Measurements from ENCODE around the gene GIPC2.
"Not testable (repeated sequence)": the region's sequence is repeated elsewhere in the genome, so short reads cannot be mapped to it uniquely, and the experiment has no call there.

Gene GIPC2, protein sequence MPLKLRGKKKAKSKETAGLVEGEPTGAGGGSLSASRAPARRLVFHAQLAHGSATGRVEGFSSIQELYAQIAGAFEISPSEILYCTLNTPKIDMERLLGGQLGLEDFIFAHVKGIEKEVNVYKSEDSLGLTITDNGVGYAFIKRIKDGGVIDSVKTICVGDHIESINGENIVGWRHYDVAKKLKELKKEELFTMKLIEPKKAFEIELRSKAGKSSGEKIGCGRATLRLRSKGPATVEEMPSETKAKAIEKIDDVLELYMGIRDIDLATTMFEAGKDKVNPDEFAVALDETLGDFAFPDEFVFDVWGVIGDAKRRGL

DNA sequence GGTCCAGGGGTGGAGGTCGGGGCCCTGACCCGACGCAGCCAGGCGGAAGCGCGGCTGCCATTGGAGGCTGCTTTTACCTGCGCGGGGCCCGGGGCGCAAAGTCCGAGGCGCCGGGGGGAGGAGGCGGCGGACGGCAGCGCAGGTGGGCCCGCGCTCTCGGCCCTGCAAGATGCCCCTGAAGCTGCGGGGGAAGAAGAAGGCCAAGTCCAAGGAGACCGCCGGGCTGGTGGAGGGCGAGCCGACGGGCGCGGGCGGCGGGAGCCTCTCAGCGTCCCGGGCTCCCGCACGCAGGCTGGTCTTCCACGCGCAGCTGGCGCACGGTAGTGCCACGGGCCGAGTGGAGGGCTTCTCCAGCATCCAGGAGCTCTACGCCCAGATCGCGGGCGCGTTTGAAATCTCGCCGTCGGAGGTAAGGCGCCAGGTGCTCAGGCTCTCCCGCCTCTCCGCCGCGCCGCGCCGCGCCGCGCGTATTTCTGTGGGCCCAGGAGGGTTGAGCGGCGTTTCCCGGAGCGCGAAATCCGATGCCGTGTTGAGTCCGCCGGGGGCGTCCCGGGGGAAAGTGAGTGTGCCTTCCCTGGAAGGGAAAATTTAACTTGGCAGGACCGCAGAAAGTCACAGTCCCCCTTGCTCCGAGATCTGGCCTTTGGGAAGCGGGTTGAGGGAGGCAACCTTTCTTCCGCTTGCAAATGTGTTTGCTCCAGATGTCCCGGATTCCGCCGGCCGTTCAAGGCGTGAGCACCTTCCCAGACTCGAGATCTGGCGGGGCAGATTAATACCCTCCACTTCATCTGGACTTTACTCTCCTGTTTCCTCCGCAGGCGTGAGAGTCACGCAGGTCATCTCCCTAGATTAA is at the start of gene GIPC2:
GIPC2 (plus strand) TSS at position 41 of the 853 bp plus-strand sequence; CDS start at position 170, 129 bp downstream.
- DNase-seq, result peak; percentile 23

DNA sequence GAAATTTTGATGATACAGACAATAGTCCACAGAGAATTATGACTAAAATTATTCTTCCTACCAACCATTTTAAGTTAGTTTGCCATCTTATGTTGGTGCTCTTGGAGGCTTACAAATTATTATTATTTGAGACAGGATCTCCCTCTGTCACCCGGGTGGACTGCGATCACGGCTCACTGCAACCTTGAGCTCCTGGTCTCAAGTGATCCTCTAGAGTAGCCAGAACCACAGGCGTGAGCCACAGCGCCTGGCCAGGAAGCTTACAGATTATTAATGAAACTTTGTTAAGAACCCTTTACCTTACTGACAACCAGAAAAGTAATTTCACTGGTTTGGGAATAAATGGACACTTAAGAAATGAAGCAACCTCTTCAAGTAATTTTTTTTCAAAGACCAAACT is 49.0 kb upstream of the GIPC2 start:
- DNase-seq, result no peak

DNA sequence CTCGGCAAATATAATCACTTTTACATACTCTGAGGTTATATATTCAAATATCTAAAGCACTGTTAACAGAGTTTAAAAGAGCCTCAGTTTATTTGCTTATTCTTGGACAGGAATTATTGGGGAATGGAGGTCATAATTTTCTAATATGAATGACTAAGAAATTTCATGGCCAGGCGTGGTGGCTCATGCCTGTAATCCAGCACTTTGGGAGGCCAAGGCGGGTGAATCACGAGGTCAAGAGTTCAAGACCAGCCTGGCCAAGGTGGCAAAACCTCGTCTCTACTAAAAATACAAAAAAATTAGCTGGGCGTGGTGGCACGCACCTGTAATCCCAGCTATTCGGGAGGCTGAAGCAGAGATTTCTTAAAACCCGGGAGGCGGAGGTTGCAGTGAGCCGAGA is 45.2 kb upstream of the GIPC2 start:
- not testable (repeated sequence) for DNase-seq

DNA sequence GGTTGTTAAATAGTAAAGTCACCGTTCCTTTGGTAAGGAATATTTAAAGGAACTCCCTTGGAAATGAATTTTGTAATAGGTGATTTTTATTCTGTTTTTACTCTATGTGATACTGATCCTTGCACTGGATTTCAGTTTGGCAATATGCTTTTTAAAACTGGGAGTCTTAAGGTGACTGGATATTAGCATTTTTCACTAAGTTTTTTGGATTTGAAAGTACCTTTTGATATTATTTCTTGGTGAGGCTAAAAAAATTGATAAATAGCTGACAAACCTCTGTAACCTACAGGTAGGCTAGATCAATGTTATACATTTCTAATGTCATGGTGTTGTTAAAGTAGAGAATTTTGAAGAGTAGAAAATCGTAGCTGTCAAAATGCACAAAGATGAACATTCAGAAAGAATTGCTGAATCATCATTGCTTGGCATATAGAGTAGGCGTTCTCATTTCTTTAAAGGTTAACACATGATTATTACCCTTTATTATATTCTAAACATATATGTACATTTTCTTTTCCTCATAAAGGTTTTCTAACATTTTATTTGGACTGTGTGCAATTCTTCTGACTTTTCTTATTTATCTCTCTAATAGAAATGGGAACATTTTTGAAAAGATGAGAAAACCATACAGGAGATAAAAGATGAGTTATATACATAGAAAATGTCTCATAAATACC is 42.6 kb upstream of the GIPC2 start:
- DNase-seq, result no peak

DNA sequence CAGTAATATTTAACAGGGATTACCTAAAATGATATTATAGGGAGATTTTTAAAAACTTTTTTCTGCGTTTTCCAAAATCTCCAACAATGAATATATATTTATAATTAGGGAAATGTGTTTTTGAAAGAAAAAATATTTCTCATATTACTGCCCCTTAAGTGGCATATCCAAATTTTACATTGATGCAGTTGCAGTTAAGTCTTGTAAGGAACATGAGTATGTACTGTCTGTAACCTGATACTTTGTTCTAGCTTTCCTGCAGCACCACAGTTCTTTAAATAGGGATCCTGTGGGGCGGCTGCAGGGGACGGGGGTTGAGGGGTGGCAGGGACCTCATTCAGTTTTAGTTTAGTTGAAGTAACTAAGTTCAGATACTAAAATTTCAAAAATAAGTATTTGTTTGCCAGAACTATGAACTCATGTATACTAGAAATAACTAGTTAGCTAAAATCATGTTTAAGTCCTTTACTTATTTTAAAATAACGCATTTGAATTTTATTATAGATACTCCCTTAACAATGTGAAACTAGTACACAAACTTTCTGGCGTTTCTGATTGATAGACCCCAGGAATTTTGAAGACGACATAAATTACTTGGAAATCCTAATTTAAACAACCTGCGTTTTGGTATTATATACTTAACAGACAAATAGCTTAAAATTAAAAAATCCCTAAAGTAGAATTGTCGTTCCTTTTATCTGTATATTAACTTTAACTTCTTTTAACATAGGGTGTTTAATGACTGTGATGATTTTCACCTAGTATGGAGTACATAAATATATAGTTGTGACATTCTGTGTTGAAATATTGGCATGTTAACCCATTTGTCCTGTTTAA is 41.7 kb upstream of the GIPC2 start:
- DNase-seq, result no peak

DNA sequence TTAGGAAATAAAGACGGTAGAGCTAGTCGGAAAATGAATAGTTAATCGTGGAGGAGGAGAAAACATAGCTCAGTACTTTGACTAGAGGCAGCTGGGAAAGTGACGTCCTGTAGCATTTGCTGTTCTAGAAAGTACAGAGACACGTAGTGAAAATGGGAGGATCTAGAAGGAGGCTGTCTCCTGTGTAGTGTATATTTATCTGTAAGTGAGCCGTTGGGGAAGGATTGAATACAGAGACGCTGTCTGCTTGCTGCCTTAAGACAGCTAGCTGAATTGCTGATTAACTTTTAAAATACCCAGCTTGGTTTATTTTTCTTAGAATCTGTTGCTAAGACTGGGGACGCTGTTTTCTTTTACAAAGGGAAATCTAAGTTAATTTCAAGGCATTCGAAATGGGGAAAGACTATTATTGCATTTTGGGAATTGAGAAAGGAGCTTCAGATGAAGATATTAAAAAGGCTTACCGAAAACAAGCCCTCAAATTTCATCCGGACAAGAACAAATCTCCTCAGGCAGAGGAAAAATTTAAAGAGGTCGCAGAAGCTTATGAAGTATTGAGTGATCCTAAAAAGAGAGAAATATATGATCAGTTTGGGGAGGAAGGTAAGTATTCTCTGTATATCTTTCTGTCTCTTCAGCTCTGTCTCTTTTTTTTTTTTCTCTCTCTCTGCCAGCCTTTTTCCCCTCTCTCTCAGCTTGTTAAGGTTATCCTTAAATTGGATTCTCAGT is 40.9 kb upstream of the GIPC2 start, which contains the start of gene DNAJB4:
DNAJB4 (plus strand) TSS at position 221 of the 729 bp plus-strand sequence; CDS start at position 393, 172 bp downstream.
- DNase-seq, result no peak

DNA sequence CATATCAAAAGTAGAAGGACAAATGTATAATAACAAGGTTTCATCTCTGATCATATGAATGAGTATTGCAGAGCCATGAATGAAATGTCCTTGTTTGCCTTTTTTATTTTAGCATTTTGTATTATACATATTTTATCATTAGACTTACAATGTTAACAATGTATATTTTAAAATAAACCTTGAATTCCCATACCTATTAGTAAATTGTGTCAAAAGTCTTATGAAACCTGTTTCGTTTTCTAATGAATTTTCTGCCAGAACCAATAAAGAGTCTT is 40.4 kb upstream of the GIPC2 start:
- DNase-seq, result no peak

DNA sequence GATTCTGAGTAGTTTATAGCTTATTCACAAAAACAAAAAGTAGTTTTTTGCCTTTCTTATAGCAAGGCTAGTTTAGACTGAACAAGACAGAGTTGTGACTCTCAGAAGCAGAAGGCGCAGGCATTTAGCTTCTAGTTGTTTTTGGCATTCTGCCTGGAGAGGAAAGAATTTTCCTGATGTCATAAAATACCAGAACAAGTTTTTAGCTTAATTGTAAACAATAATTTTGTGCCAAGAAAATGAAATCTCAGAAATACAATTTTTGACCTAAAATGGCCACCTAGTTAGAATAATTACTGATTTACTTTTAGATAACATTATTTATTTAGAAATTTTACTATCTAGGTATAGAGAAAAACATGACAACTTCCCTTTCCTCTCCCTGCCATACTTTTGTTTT is 40.0 kb upstream of the GIPC2 start:
- DNase-seq, result no peak

DNA sequence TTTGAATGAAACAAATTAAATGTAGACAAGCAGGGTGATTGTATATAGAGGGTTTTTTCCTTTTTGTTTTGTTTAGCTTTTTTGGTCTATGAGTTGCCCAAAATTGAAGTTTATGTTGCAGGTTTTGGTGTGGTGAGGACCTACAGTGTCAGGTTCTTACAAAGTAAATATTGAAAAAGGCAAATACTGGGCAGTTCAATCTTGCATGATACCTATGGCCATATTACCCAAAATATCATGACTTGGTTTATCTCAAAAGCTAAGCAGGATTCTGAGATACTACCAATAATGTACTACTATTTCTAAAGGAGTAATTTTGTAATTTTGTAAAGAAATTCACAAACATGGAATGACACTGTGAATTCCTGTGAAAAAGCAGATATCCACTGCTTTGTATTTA is 39.2 kb upstream of the GIPC2 start:
- no peak for DNase-seq

DNA sequence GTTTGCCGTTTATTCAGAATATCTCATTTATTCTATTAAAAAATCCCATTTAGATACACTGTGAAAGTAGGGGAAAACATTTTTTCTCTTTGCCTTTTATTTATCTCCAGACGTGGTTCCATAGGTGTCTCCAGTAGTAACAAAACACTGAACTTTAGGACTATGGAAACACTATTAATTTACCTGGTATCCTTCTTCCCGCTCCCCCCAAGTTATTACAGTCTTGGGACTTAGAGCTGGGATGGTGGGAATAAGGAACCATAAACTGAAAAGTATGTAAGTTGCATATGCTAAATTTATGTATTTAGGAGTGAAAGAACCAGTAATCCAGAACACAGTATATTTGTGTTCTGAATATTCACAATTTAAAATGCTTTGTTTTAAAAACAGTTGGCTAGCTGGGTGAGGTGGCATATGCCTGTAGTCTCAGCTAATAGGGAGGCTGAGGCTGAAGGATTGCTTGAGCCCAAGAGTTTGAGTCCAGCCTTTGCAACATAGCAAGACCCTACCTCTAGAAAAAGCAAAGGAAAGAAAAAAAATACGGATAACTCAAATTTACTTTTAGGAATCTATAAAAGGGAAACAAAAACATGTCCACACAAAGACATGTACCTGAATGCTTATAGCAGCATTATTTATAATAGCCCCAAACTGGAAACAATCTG is 38.0 kb upstream of the GIPC2 start:
- no peak for DNase-seq

DNA sequence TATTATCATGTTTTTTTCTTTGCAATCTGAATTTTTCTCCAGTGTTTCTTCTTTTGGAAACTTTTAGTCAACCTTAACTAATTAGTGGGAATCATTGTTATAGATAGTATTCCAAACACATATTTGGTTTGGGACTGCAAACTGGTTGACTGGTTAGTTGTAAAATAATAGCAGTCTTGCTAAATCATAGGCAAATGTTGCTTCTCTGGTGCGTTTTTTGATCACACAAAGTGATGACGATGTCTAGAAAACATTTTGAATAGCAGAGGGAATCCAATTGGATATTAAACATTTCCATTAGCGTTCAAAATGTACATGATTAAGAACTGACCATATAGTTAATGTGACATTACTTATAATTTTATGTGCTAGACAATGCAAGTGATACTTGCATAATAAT is 36.5 kb upstream of the GIPC2 start:
- no peak for DNase-seq

DNA sequence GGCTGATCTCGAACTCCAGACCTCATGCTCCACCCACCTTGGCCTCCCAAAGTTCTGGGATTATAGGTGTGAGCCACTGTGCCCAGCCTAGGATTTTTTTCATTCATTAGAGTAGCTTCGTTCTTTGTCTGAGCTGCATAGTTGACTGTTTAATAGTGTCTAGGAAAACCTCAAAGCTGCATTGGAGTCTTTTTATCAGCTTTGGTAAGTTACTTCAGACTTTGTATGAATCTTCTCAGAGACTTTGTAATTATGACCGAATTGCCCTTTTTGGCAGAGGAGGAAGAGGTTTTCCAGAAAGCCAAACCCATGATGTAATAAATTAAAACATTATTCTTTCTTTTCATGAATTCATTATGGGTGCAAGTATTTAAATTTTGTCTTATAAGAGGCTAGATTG is 35.9 kb upstream of the GIPC2 start:
- DNase-seq, result no peak

DNA sequence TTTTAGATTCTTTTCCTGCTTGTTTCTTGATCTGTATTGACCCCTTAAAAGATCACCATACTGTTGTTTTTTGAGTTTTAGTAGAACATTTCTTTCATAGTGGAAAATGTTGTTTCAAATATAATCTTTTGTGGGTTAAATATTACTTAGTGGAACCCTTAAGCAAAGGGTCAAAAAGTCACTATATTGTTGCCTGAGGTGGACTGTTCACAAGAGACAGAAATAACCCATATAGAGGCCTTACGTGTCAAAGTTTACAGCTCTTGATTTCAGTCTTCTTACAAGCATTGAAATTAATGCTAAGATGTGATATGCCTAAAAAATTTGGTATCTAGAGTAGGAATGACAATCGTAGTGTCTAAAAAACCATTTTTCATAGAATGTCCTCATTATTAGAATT is 34.7 kb upstream of the GIPC2 start:
- no peak for DNase-seq

DNA sequence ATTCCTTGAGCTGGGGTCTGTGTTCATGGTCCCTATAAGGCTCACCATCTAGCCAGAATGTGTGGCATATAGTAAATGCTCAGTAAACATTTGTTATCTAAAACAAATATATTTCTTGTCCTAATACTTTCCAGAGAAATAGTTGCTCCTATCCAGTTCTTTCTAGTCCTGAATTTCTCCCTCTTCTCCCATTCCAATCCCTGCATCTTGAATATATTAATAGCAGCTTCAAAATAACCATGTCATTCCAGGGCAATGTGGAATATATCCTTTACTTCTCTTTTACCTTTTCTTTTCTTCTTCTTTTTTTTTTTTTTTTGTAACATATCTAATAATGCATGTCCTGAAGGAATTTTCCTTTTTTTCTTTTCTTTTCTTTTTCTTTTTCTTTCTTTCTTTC is 30.6 kb upstream of the GIPC2 start:
- no peak for DNase-seq

DNA sequence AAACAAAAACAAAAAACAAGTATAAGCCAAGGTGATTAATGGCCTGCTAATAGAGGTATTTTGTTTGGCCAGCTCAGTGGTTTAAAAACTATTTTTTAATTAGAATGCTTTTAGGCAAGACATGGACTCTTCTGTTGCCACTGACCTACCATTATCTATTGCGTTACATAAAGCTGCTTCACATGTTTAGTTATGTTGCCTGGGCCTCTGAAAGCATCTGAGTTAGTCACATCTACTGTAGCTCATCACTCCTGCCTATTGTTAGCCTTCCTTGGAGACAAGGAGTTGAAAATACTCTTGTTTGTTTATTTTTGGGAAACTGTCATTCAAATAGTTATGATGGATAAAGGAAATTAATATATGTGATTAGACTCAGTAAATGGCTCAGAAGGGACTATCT is 26.7 kb upstream of the GIPC2 start:
- no peak for DNase-seq

DNA sequence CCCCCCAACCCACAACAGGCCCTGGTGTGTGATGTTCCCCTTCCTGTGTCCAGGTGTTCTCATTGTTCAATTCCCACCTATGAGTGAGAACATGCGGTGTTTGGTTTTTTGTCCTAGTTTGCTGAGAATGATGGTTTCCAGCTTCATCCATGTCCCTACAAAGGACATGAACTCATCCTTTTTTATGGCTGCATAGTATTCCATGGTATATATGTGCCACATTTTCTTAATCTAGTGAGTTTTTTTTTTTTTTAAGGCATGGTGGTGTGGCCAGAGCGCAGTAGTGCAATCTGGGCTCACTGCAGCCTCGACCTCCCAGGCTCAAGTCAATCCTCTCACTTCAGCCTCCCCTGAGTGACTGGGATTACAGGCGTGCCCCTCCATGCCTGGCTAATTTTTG is 24.6 kb upstream of the GIPC2 start:
- not testable (repeated sequence) for DNase-seq

DNA sequence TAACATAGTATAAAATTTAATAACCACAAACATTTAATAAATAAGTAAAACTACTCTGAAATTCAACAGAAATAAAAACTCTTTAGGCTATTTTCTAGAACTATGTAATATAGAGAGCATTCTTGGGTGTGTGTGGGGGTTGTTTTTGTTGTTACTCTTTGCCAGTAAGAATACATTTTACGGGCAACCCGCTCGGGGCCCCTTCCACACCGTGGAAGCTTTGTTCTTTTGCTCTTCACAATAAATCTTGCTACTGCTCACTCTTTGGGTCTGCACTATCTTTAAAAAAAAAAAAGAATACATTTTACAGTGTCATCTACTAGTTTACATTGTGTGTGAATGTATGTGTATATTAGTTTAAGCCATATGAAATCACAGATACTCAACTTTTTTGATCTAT is 16.0 kb upstream of the GIPC2 start:
- DNase-seq, result no peak

DNA sequence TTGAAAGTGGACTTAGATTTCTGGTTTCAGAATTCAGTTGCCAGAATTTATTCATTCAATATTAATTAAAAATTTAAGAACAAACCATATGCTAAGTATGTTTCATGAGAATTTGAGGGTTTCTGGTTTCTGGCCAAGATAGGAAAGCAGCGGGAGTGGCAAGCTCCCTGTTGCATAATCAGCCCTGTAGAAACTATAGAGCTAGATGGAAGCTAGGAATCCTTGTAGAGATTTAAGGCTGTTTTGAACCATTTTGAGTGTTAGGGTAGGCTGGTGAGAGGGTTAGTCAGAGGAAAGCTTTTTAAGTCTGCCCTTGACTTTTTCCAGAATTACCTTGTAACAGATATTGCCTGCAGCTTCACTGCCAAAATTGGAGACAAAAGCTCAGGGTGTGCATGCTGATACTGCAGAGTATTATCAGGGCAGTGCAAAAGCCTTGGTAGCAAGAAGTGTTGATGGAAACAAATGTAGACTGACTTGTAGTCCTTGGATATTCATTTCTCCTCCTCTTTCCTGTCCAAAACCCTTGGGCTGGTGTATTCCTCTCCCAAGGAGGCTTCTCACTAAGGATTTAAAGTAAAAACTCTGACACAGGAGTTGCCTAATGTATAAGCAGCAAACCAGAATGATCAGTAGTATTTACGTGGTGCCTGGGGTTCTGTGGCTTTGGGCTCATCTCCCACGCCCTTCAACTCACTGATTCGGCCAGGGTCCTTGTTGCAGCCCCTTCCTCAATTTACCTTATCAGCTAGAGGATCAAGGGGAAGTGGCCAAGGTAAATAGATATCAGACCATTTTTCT is 12.6 kb upstream of the GIPC2 start:
- no peak for DNase-seq

DNA sequence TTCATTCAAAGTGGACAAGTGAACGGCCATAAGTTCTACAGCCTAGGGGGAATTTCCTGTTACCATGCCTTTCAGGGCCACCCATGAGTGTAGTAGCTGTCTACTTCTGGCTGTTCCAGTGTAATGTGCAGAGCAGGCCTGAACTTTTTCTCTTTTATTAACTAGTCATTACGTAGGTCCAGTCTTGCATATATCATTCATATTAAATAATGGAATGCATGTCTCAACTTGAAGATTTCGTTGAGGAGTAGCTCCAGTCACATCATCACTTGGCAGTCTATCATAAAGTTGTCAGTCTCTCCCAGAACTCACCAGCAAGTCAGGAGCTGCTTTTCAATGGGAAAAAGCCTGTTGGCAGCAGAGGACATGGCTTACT is 12.0 kb upstream of the GIPC2 start:
- no peak for DNase-seq

DNA sequence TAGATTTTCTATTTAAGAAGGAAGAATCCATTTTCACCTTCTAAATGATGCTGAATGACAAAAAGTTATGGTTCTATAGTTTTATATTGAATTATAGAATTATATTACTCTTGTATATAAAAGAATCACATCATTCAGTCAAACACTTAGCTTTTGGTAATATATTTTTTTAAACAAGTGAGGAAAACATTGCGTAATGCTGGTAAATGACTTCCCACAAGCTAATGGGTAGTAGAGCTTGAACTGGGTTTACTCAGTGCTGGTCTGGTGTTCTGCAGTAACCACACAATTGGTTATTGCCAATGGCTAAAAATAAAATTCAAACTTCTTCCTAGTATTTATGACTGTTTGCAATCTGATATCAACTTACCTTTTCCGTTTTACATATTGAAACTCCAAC is 10.6 kb upstream of the GIPC2 start:
- no peak for DNase-seq

DNA sequence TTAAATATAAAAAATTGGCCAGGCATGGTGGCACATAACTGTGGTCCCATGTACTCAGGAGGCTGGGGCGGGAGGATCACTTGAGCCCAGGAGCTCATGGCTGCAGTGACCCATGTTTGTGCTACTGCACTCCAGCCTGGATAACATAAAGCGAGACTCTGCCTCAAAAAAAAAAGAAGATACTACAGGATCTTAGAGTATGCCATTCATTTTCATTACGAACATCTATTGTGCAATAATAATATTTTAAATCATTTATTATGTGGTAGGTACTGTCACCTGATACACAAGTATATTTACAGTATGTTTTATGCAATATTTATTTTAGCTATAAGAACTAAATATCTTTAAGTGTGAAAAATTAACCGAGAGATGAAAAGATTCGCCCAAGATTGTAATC is 9.3 kb upstream of the GIPC2 start:
- no peak for DNase-seq

Measured in NCI-H146 (cell line).